ENCODE data around the gene UGT2B7.

The UGT2B7 gene

GRCh38 chr4:69069085-69069484, 27.2 kb upstream of the UGT2B7 start:
- DNase-seq (ENCODE audit: extremely low read depth, low read depth): no peak

GRCh38 chr4:69070590-69070989, 25.7 kb upstream of the UGT2B7 start:
- DNase-seq (ENCODE audit: extremely low read depth, low read depth): no peak
- TF ChIP-seq, protein P1, sequence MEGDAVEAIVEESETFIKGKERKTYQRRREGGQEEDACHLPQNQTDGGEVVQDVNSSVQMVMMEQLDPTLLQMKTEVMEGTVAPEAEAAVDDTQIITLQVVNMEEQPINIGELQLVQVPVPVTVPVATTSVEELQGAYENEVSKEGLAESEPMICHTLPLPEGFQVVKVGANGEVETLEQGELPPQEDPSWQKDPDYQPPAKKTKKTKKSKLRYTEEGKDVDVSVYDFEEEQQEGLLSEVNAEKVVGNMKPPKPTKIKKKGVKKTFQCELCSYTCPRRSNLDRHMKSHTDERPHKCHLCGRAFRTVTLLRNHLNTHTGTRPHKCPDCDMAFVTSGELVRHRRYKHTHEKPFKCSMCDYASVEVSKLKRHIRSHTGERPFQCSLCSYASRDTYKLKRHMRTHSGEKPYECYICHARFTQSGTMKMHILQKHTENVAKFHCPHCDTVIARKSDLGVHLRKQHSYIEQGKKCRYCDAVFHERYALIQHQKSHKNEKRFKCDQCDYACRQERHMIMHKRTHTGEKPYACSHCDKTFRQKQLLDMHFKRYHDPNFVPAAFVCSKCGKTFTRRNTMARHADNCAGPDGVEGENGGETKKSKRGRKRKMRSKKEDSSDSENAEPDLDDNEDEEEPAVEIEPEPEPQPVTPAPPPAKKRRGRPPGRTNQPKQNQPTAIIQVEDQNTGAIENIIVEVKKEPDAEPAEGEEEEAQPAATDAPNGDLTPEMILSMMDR (IDR thresholded peaks at IDR 0.05; ENCODE audit: low read depth, low read length): no peak

More at GRCh38 chr4:69069085-69069484, 27.2 kb upstream of the UGT2B7 start:
- TF ChIP-seq, protein P1 (IDR thresholded peaks at IDR 0.05; ENCODE audit: low read depth, low read length): no peak

DNA sequence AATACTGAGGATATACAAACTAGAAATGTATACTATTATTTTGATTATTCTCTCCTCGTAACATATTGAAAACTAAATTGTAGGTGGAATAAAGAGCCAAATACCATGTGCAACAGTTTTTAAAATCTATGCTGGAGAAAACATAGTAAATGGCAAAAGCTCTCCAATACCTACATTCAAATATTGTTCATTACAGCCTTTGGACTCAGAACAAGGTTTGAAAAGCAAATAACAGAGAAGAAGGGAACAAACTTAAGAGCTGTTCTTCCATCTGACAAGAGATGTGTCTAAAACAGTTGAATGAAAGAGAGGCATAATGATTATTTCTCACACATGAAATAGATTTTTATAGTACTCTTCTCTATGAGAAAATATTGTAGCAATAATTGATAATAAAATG, 25.0 kb upstream of the UGT2B7 start:
- DNase-seq (ENCODE audit: extremely low read depth, low read depth): no peak
- TF ChIP-seq, protein P1 (IDR thresholded peaks at IDR 0.05; ENCODE audit: low read depth, low read length): no peak

DNA sequence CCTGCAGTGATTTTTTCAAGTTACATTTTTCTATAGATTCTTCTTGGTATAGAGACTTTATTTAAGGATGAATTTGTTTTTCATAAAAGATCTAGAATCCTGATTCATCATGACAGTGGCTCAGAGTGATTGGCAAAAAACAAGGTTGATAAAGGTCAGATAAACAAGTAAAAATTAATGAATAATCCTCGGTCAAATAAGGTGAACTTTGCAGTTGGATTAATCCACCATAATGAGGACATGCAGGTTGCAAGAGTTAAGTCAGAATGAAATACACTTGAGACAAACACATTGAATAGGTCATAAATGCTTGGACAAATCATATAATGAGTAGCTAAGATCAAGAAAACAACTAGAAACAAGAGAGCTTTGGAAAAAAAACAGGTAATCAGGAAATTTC, 22.9 kb upstream of the UGT2B7 start:
- TF ChIP-seq, protein P1 (IDR thresholded peaks at IDR 0.05; ENCODE audit: low read depth, low read length): no peak
- no peak for DNase-seq (ENCODE audit: extremely low read depth, low read depth)

- DNase-seq (ENCODE audit: extremely low read depth, low read depth): no peak
- TF ChIP-seq, protein P1 (IDR thresholded peaks at IDR 0.05; ENCODE audit: low read depth, low read length): no peak
These were observed 21.0 kb upstream of the UGT2B7 start for GRCh38 chr4:69075061-69075792.

GRCh38 chr4:69078852-69079251, 17.4 kb upstream of the UGT2B7 start:
- no peak for DNase-seq (ENCODE audit: extremely low read depth, low read depth)
- TF ChIP-seq, protein P1 (IDR thresholded peaks at IDR 0.05; ENCODE audit: low read depth, low read length): no peak

DNA sequence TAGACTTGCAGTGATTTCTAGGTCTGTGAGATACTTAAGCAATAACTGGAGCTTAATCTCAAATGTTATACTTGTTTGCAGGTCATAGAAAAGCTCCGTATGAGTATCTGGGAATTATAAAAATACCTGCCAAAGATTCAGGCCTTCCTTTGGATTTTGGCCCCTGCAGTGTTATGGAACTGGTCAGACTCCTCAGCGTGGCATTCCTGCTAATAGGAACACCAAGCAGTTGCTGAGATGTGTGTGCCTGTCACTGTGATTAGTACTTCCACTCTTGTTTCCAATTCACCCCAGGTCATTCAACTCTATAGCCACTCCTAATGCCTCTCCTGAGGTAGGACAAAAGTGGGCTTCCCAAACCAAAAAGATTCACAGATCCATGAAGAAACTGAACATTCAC, 7.8 kb upstream of the UGT2B7 start:
- TF ChIP-seq, protein P1 (IDR thresholded peaks at IDR 0.05; ENCODE audit: low read depth, low read length): no peak
- DNase-seq (ENCODE audit: extremely low read depth, low read depth): no peak

All from AG09319 (cell line).